ENCODE measurements around the gene RBM20. TPM values are rescaled to one million over a fixed set of nuclear protein-coding genes. Genes with fewer than 3 reads are reported as not detected.
"Not testable (repeated sequence)": the region's sequence is repeated elsewhere in the genome, so short reads cannot be mapped to it uniquely, and the experiment has no call there.

RBM20 gene
- polyA plus RNA-seq, 1 donor (not counting 4 experiments of a cell fraction or from before 2014, with no cell fraction given) = 0.01 TPM

DNA sequence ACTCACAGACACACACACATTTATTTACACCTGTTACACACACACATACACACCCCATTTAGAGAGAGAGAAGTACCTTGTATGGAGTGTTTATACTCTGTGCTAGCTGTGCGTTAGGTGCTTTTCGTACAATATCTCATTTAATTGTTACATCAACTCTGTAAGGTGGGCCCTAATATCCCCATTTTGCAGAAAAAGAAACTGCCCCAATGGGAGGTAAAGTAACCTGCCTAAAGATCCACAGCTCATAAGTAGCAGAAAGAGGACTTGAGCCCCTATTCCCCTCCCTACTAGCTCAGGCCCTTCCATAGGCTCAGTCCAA is 23.8 kb upstream of the RBM20 start:
- Histone ChIP-seq H3K27me3 (ENCODE audit: control insufficient read depth, extremely low read depth, insufficient read depth, low read length) (no peaks in the 10 kb centered on the region), H3K79me2 (ENCODE audit: control insufficient read depth, insufficient read depth, low read length) (no peaks in the 10 kb centered on the region), H3K4me3 (ENCODE audit: control insufficient read depth in 2 of 3, extremely low read depth in 1 of 3, insufficient read depth in 2 of 3, low read depth in 1 of 3, low read length in 3 of 3) (no peak overlapping the region), H2AFZ (ENCODE audit: control insufficient read depth, low read length) (no peak overlapping the region), H4K20me1 (ENCODE audit: control insufficient read depth, extremely low read depth, insufficient read depth, low read length) (no peaks in the 10 kb centered on the region), H3K4me1 (ENCODE audit: control insufficient read depth, extremely low read depth, insufficient read depth, low read length) (no peaks in the 10 kb centered on the region), H3K9me3 (ENCODE audit: control insufficient read depth, low read depth, low read length) (no peaks in the 10 kb centered on the region), H3K36me3 (ENCODE audit: control insufficient read depth in 2 of 2, extremely low read depth in 1 of 2, insufficient read depth in 2 of 2, low read length in 2 of 2) (no peaks in the 10 kb centered on the region), H3K27ac (ENCODE audit: control insufficient read depth, insufficient read depth, low read length) (no peak overlapping the region), H3K9me1 (ENCODE audit: control insufficient read depth, extremely low read depth, insufficient read depth, low read length) (no peaks in the 10 kb centered on the region), H3K4me2 (ENCODE audit: control insufficient read depth, extremely low read depth, insufficient read depth, low read depth, low read length) (no peak overlapping the region), H3K9ac (ENCODE audit: control insufficient read depth, extremely low read depth, insufficient read depth, low read length) (no peak overlapping the region)
- dilution Hi-C loops (cut with MboI; ENCODE audit: extremely low pct_ligation_motif_present, low sequenced_read_pairs) = no loop called here
- FAIRE-seq (no peak), DNase-seq (ENCODE audit: low read depth, low spot score) (no peak)
- TF ChIP-seq EZH2 (IDR thresholded peaks at IDR 0.05; ENCODE audit: low read length) = no peak

DNA sequence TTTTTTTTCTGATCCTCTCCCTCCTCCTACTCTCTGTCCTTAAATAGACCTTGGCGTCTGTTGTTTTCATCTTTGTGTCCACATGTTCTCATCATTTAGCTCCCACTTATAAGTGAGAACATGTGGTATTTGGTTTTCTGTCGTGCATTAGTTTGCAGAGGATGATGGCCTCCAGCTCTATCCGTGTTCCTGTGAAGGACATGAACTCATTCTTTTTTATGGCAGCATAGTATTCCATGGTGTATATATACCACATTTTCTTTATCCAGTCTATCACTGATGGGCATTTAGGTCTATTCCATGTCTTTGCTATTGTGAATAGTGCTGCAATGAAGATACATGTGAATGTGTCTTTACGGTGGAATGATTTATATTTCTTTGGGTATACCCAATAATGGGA is 20.8 kb upstream of the RBM20 start:
- H3K9ac ChIP-seq (ENCODE audit: control insufficient read depth, extremely low read depth, insufficient read depth, low read length); DNase-seq (ENCODE audit: low read depth, low spot score); H3K4me1 ChIP-seq (ENCODE audit: control insufficient read depth, extremely low read depth, insufficient read depth, low read length); H3K27ac ChIP-seq (ENCODE audit: control insufficient read depth, insufficient read depth, low read length); H4K20me1 ChIP-seq (ENCODE audit: control insufficient read depth, extremely low read depth, insufficient read depth, low read length); H2AFZ ChIP-seq (ENCODE audit: control insufficient read depth, low read length); H3K27me3 ChIP-seq (ENCODE audit: control insufficient read depth, extremely low read depth, insufficient read depth, low read length); H3K9me3 ChIP-seq (ENCODE audit: control insufficient read depth, low read depth, low read length); H3K4me3 ChIP-seq (ENCODE audit: control insufficient read depth in 2 of 3, extremely low read depth in 1 of 3, insufficient read depth in 2 of 3, low read depth in 1 of 3, low read length in 3 of 3); H3K79me2 ChIP-seq (ENCODE audit: control insufficient read depth, insufficient read depth, low read length); H3K9me1 ChIP-seq (ENCODE audit: control insufficient read depth, extremely low read depth, insufficient read depth, low read length); FAIRE-seq; dilution Hi-C loops (cut with MboI; ENCODE audit: extremely low pct_ligation_motif_present, low sequenced_read_pairs); H3K4me2 ChIP-seq (ENCODE audit: control insufficient read depth, extremely low read depth, insufficient read depth, low read depth, low read length); H3K36me3 ChIP-seq (ENCODE audit: control insufficient read depth in 2 of 2, extremely low read depth in 1 of 2, insufficient read depth in 2 of 2, low read length in 2 of 2): not testable (repeated sequence)

DNA sequence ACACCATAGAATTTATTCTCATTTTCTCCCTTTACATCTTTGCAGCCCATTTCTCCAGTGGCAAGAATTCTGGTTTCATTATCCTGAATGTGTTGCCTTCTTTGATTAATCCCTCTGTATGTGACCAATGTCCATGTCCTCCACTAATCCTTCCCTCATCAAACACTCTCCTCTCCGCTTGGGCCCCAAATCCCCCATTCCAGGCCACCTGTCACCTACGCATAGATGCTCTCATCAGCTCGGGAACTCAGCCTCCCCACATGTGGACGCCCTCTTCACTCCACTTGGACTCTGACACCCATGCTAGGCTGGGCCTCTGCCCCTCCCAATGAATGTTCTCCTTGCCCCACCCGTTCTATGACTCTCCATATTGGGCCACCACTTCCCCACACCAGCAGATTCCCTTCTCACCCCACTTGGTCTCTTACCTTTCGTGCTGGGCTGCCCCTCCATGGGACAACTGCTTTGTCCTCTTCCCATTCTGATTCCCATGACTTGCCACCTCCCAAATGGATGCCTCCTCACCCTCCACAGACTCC is 18.7 kb upstream of the RBM20 start:
- Histone ChIP-seq H3K36me3 (ENCODE audit: control insufficient read depth in 2 of 2, extremely low read depth in 1 of 2, insufficient read depth in 2 of 2, low read length in 2 of 2) (no peaks in the 10 kb centered on the region), H3K27ac (ENCODE audit: control insufficient read depth, insufficient read depth, low read length) (no peak overlapping the region), H3K9ac (ENCODE audit: control insufficient read depth, extremely low read depth, insufficient read depth, low read length) (no peak overlapping the region), H3K79me2 (ENCODE audit: control insufficient read depth, insufficient read depth, low read length) (no peaks in the 10 kb centered on the region), H2AFZ (ENCODE audit: control insufficient read depth, low read length) (no peak overlapping the region), H3K4me2 (ENCODE audit: control insufficient read depth, extremely low read depth, insufficient read depth, low read depth, low read length) (no peak overlapping the region), H3K4me1 (ENCODE audit: control insufficient read depth, extremely low read depth, insufficient read depth, low read length) (peaks cover 3% of the 10 kb centered on the region), H3K9me3 (ENCODE audit: control insufficient read depth, low read depth, low read length) (no peaks in the 10 kb centered on the region), H3K9me1 (ENCODE audit: control insufficient read depth, extremely low read depth, insufficient read depth, low read length) (no peaks in the 10 kb centered on the region), H3K27me3 (ENCODE audit: control insufficient read depth, extremely low read depth, insufficient read depth, low read length) (no peaks in the 10 kb centered on the region), H3K4me3 (ENCODE audit: control insufficient read depth in 2 of 3, extremely low read depth in 1 of 3, insufficient read depth in 2 of 3, low read depth in 1 of 3, low read length in 3 of 3) (no peak overlapping the region), H4K20me1 (ENCODE audit: control insufficient read depth, extremely low read depth, insufficient read depth, low read length) (no peaks in the 10 kb centered on the region)
- no peak for TF ChIP-seq EZH2 (IDR thresholded peaks at IDR 0.05; ENCODE audit: low read length)
- TF ChIP-seq, protein P1, sequence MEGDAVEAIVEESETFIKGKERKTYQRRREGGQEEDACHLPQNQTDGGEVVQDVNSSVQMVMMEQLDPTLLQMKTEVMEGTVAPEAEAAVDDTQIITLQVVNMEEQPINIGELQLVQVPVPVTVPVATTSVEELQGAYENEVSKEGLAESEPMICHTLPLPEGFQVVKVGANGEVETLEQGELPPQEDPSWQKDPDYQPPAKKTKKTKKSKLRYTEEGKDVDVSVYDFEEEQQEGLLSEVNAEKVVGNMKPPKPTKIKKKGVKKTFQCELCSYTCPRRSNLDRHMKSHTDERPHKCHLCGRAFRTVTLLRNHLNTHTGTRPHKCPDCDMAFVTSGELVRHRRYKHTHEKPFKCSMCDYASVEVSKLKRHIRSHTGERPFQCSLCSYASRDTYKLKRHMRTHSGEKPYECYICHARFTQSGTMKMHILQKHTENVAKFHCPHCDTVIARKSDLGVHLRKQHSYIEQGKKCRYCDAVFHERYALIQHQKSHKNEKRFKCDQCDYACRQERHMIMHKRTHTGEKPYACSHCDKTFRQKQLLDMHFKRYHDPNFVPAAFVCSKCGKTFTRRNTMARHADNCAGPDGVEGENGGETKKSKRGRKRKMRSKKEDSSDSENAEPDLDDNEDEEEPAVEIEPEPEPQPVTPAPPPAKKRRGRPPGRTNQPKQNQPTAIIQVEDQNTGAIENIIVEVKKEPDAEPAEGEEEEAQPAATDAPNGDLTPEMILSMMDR (optimal IDR thresholded peaks at IDR 0.05 in 1 of 3, IDR thresholded peaks at IDR 0.05 in 1 of 3, conservative IDR thresholded peaks at IDR 0.05 in 1 of 3; ENCODE audit: extremely low read depth in 1 of 3, insufficient read depth in 2 of 3, low read length in 3 of 3) = no peak
- dilution Hi-C loops (cut with MboI; ENCODE audit: extremely low pct_ligation_motif_present, low sequenced_read_pairs) = no loop called here
- FAIRE-seq (no peak), DNase-seq (ENCODE audit: low read depth, low spot score) (no peak)

Measured in keratinocyte (primary cell).